Measurements from ENCODE around the gene ROBO1.
"Not testable (repeated sequence)": the region's sequence is repeated elsewhere in the genome, so short reads cannot be mapped to it uniquely, and the experiment has no call there.

Gene ROBO1

DNA sequence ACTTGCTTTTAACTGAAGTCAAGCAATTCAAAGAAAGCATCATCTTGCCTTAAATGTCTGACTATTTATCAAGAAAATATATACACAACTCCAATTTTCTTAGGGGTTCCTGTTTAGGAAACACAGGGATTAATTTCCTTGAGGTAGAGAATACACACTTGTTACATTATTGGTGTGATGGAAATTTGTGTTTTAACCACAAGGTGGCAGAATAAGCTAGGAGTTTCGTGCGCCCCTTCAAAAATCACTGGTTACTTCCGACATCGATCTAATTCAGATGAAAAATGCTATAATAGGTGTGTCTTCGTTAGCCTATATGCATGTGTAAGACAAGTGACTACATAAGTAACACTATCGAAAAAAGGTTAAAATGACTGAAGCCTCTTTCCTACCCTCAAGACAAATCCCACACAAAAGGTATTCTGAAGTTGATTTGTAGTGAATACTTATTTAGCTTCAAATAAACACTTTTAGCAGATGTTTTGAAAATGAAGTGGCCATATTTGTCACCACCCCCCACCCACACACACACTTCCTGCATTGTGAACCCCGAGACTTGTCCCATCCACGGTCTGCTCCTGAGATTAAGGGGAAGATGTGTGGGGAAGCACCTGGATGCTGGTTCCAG lies 246.5 kb downstream of the ROBO1 start:
- Mint-ChIP-seq H3K4me3 (no peak overlapping the region), H3K27ac (no peak overlapping the region), H3K4me1 (peaks cover 7% of the 10 kb centered on the region), H3K36me3 (ENCODE audit: low read depth) (no peaks in the 10 kb centered on the region), H3K9me3 (no peaks in the 10 kb centered on the region), H3K27me3 (ENCODE audit: low read depth, poor library complexity) (no peaks in the 10 kb centered on the region)
- peak; percentile 67 for TF ChIP-seq CTCF (IDR thresholded peaks at IDR 0.05)
- peak; percentile 23 for DNase-seq

DNA sequence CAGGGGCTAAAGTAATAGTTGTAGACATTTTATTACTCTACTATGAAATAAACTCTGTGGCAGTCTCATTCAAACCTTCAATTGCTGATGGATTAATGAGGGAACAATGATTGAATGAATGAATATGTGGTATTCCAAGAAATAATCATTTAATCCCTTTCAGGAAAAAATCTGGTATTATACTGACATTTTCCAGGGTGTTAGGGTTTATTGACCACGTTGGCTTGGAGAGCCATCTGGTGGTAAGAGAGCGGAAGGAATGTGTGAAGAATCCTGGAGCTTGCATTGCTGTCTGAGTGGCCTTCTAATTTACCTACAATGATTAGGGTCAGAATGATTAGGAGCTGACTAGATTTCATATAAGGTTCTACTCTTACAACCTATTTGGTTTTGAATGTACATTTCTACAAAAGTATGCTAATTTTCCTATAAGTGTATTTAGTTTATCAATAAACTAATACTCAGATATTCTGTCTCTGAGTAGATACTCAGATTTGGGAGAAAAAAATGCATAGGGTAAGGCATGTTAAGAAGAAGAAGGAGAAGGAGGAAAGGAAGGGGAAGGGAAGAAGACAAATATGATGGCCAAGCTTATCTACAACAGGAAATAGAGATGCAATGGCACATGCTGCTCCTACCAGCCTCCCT lies 249.9 kb downstream of the ROBO1 start:
- TF ChIP-seq CTCF (IDR thresholded peaks at IDR 0.05) = peak; percentile 71
- Mint-ChIP-seq H3K4me3 (no peak overlapping the region), H3K36me3 (ENCODE audit: low read depth) (no peaks in the 10 kb centered on the region), H3K9me3 (no peaks in the 10 kb centered on the region), H3K27ac (no peak overlapping the region), H3K4me1 (peaks cover 7% of the 10 kb centered on the region), H3K27me3 (ENCODE audit: low read depth, poor library complexity) (no peaks in the 10 kb centered on the region)
- DNase-seq = peak; percentile 10

- no peaks in the 10 kb centered on the region for H3K36me3 Mint-ChIP-seq (ENCODE audit: low read depth)
- no peak overlapping the region for H3K4me3 Mint-ChIP-seq
- H3K27ac Mint-ChIP-seq = no peak overlapping the region
- H3K9me3 Mint-ChIP-seq = no peaks in the 10 kb centered on the region
- peaks cover 7% of the 10 kb centered on the region for H3K4me1 Mint-ChIP-seq
- no peak for DNase-seq
- no peaks in the 10 kb centered on the region for H3K27me3 Mint-ChIP-seq (ENCODE audit: low read depth, poor library complexity)
- TF ChIP-seq CTCF (IDR thresholded peaks at IDR 0.05) = no peak
These were observed 251.0 kb downstream of the ROBO1 start for GRCh38 chr3:79516795-79517194.

DNA sequence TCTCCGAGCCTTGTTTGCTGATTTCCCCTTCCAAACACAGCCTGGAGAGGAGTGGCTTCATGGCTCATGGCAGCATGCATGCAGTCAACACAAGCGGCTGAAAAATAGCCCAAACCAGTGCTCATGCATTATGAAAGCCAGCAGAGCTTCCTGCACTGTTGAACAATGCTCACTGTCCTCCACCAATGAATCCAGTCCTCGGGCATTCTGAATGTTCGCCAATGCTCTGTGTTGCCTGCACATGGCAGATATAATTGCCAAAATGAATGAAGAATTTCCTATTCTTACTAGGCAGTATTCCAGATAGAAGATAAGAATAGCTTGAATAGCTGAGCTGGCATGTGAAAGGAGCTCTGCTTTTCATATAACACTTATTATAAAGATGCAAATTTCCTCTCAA lies 252.7 kb downstream of the ROBO1 start:
- TF ChIP-seq CTCF (IDR thresholded peaks at IDR 0.05) = no peak
- no peak for DNase-seq
- Mint-ChIP-seq H3K27ac (no peak overlapping the region), H3K27me3 (ENCODE audit: low read depth, poor library complexity) (no peaks in the 10 kb centered on the region), H3K9me3 (no peaks in the 10 kb centered on the region), H3K36me3 (ENCODE audit: low read depth) (no peaks in the 10 kb centered on the region), H3K4me3 (no peak overlapping the region), H3K4me1 (peaks cover 4% of the 10 kb centered on the region)

- Mint-ChIP-seq H3K36me3 (ENCODE audit: low read depth) (no peaks in the 10 kb centered on the region), H3K27ac (no peak overlapping the region), H3K4me1 (no peaks in the 10 kb centered on the region), H3K27me3 (ENCODE audit: low read depth, poor library complexity) (no peaks in the 10 kb centered on the region), H3K9me3 (no peaks in the 10 kb centered on the region), H3K4me3 (no peak overlapping the region)
- TF ChIP-seq CTCF (IDR thresholded peaks at IDR 0.05) = no peak
- DNase-seq = no peak
These were observed 253.7 kb downstream of the ROBO1 start for GRCh38 chr3:79514069-79514468.

- no peak for TF ChIP-seq CTCF (IDR thresholded peaks at IDR 0.05)
- no peak for DNase-seq
- Mint-ChIP-seq H3K36me3 (ENCODE audit: low read depth) (no peaks in the 10 kb centered on the region), H3K4me3 (no peak overlapping the region), H3K9me3 (peaks cover 5% of the 10 kb centered on the region), H3K27ac (no peak overlapping the region), H3K27me3 (ENCODE audit: low read depth, poor library complexity) (no peaks in the 10 kb centered on the region), H3K4me1 (no peaks in the 10 kb centered on the region)
These were observed 261.0 kb downstream of the ROBO1 start for GRCh38 chr3:79506751-79507150.

GRCh38 chr3:79502216-79502681 lies 265.5 kb downstream of the ROBO1 start:
- not testable (repeated sequence) for H3K4me1 Mint-ChIP-seq; H3K4me3 Mint-ChIP-seq; H3K27ac Mint-ChIP-seq; H3K27me3 Mint-ChIP-seq (ENCODE audit: low read depth, poor library complexity); H3K9me3 Mint-ChIP-seq; H3K36me3 Mint-ChIP-seq (ENCODE audit: low read depth); DNase-seq
